Left ventricle myocardium superior (tissue), 1 donor: Measurements from ENCODE around the gene TPRN. TPM values are rescaled to one million over a fixed set of nuclear protein-coding genes. Genes with fewer than 3 reads are reported as not detected.
"Not testable (repeated sequence)": the region's sequence is repeated elsewhere in the genome, so short reads cannot be mapped to it uniquely, and the experiment has no call there.

ENCODE experiments used
- ATAC-seq: fragments of 200-7000 bp; cut with Tn5 transposase; one replicate; pipeline ENCODE4 v1.9.1; 2020; ENCODE audit warnings: mild to moderate bottlenecking, moderate library complexity
- DNase-seq: peaks from one replicate; pipeline ENCODE4 v3.0.0-alpha.2; 2020
- intact Hi-C: fragments of 100-400 bp; cut with micrococcal nuclease; formaldehyde crosslinking; loops from one replicate; pipeline ENCODE4 v1.11.0; 2022
- long read RNA-seq: library from polyadenylated mRNA; unstranded; transcript quantifications from one replicate; pipeline ENCODE4 v2.0.0, GENCODE V29; 2021
- total RNA-seq: library from RNA; stranded (reverse); fragmentation: NEBNext Ultra II Directional; extraction: Animal tissue kit (Norgen Biotek cat#: 25700); gene quantifications from one replicate; pipeline ENCODE4 v1.2.1, GENCODE V29; 2021
- donor health status: DM: no; HTN: yes; CAD: no; lungs with severe emphysema.

The TPRN gene, protein sequence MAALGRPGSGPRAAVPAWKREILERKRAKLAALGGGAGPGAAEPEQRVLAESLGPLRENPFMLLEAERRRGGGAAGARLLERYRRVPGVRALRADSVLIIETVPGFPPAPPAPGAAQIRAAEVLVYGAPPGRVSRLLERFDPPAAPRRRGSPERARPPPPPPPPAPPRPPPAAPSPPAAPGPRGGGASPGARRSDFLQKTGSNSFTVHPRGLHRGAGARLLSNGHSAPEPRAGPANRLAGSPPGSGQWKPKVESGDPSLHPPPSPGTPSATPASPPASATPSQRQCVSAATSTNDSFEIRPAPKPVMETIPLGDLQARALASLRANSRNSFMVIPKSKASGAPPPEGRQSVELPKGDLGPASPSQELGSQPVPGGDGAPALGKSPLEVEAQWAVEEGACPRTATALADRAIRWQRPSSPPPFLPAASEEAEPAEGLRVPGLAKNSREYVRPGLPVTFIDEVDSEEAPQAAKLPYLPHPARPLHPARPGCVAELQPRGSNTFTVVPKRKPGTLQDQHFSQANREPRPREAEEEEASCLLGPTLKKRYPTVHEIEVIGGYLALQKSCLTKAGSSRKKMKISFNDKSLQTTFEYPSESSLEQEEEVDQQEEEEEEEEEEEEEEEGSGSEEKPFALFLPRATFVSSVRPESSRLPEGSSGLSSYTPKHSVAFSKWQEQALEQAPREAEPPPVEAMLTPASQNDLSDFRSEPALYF
- total RNA-seq, result 21.7 TPM
- long read RNA-seq, transcript TPRN-202 (4 exons, 2,661 nt), result major isoform, 33 of 51 reads
- long read RNA-seq, partial matches to known transcripts, result 1 of 51 reads
- long read RNA-seq, other reads (novel, unspliced or antisense), result 15 of 51 reads

DNA sequence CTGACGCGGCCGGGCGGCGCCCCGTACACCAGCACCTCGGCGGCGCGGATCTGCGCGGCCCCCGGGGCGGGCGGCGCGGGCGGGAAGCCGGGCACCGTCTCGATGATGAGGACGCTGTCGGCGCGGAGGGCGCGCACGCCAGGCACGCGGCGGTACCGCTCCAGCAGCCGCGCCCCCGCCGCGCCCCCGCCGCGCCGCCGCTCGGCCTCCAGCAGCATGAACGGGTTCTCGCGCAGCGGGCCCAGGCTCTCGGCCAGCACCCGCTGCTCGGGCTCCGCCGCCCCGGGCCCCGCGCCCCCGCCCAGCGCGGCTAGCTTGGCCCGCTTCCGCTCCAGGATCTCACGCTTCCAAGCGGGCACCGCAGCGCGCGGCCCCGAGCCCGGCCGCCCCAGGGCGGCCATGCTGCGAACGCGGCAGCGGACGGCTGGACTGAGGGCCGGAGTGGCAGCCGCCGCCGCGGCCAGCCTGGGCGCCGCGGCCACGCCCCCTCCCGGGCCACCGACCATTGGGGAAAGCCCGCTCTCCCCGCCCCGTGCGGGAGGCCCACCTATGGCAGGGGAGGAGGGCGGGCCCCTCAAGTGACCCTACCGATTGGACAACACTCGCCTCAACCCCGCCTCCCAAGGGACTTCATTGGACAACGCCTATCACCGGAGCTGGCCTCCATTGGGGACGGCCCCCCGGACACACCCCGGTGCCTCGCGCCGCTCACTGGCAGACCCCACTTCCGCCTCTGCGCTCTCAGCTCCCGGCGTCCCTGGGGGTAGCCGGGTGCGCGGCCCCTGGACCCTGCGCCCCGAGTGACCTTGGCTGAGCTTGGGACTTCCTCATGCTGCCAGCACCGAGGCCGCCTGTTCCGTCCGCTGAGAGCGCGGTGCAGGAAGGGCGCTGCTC is at the start of gene TPRN:
Gene TPRN, minus strand, starts transcription at position 431 of the 894 bp plus-strand sequence. Its CDS starts 30 bp downstream, at position 401.
- ATAC-seq (peak; percentile 96), DNase-seq (peak; percentile 100)
- intact Hi-C loops, result no loop called here

DNA sequence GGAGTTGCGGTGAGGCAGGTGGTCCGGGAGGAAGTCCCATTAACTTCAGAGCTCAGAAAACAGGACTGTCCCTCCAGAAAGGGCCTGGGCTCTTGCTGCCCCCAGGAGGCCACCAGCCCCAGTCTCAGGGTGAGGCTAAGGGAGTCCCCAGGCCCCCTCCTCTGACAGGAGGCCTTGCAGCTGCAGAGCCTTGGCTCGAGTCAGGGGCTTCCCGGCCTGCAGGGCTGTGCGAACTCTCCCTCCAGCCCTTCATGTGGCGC is 47.3 kb upstream of the TPRN start:
- ATAC-seq, result no peak
- no peak for DNase-seq
- intact Hi-C loops, result no loop called here

DNA sequence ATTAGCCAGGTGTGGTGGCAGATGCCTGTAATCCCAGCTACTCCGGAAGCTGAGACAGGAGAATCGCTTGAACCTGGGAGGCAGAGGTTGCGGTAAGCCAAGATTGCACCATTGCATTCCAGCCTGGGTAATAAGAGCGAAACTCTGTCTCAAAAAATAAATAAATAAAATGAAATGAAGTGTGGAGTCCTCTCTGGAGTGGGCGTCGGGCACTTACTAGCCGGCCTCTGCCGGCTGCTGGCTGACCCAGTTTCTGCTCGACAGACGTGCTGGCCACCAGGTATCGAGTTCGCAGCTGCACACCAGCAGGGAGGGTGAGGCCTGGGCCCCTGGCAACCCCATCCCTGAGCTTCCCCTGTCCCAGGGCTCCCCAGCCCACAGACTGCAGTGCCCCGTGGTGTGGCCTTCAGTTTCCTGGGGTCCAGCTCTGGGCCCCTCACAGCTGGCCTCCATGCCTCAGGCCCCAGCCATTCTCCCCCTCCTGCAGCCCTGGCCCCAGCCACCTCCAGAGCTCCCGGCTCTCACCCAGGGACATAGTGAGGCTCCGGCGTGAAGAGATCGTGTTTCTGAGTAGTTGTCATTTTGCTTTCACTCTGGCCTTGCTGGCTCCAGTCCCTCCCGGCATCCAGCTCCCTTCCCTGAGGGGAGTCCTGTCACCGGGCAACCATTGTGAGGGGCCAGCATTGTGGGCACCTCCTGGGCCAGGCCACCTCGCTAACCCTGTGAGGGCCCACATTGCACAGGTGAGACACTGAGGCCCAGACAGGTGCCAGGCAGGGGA is 46.8 kb upstream of the TPRN start:
- intact Hi-C loops, result no loop called here
- no peak for DNase-seq
- no peak for ATAC-seq

DNA sequence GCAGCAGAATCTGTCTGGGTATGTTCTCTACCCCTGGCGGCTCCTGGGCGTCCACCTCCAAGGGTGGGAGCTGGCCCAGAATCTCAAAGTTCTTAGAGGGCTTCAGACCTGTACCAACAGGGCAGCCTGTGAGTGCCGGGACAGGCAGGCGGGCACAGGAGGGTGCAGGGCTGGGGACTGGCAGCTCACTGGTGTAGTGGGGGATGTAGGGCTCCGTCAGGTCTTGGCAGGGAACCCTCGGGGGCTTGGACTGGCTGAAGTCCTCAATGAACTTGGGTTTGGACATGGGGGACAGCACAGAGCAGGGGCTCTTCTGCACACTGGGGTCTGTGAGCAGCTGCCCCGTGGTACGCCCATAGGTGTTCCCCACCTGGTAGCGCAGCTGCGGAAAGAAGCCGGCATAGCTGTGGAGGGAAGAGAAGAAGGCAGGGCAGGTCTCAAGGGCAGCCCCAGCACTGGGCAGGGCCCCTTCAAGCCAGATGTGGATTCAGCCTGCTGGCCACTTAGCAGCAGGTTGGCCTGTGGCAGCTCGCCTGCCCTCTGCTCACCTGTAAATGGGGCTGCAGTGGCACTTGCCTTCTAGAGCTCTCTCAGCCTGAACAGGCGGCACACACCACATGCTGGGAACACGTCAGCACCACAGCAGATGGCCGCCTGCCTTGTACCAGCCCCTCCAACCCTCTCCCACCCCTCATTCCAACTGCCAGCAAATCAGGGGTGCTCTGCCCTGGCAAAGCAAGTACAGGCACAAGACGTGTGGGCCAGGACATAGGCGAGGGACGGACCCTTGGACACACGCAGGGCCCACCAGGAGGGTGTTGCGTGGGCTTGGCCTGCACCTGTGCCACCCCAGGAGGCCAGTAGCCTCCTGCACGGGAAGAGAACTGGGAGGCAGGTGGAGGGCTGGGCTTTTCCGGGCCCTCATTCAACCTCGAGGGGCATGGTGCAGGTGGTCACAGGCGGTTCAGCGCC is 45.2 kb upstream of the TPRN start:
- intact Hi-C loops, result no loop called here
- ATAC-seq, result no peak
- no peak for DNase-seq

DNA sequence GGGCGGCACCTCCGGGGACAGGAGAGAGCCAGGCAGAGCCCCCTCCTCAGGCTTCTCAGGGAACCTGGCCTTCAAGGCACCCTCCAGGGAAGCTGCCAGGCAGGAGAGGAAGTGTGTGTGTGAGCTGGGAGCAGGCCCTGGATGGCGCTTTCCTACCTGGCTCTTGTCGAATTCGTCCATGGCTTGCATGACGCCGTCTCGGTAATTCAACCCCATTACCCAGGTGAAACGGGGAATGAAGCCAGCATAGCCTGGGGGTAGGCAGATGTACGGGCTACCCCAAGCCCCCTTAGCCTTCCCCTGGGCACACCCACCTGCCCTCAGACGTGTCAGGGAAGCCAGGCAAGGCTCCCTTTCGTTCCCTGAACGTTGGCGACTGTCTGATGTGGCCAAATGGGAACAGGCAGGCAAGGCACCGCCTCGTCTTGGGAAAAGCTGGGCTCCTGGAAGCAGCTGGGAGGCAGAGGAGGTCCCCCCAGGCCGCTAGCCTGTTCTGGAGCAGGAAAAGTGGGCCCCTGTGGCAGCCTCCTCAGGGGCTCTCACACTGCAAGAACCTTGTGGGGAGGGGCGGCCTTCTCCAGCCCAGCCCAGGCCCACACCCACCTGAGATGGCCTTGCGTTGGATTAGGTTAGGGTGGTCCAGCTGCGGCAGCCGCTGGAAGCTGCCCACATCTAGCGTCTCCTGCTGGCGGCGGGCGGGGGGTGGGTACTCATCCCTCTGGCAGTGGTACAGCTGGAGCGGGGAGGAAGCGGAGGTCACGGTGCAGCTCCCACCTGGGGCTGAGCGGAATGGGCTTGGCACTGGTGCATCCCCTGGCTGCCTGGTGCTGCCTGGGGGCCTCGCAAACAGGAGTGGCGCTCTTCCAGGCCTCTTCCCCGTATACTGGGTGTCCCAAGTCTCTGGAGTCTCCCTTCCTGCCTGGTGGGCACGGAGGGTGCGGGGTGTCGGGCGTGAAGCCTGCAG is 44.2 kb upstream of the TPRN start:
- DNase-seq, result peak; percentile 27
- intact Hi-C loops, result no loop called here
- ATAC-seq, result no peak

DNA sequence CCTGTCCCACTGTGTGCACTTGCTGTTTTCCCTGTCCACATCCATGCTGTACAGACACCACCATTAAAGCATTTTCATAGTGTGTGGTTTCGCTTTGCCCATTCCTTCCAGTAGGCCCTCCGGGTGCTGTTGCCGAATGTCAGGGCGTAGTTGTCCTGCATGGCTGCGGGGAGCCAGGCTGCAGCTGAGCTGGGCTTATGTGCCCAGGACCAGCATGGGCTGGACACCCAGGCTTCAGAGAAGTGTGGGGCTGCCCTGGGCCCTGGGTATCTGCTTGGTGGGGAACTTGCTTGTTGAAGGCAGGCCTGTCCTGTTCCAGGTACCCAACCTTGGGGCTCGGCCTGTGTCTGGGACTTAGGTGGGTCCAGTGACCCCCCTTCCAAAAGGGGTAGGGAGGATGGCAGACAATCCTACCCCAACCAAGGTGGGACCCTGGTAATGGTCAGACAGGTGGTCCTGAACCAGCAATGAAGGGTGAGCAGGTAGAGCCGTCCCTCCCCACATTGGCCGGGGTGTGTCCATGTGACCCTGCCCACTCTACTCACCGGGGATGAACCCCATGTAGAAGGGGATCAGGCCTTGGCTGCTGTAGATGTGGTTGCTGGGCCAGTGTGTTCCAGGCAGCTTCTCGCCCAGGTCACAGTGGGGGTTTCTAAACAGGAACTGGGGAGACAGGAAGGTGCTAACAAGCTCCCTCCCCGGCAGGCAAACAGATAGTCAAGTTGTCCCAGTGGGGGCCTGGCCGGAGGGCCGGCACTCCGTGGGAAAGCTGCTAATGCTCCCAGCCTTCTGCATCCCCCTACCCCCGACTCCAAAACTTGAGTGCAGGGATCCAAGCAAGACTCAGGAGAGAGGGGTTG is 43.3 kb upstream of the TPRN start:
- DNase-seq (no peak), ATAC-seq (no peak)
- intact Hi-C loops, result no loop called here

DNA sequence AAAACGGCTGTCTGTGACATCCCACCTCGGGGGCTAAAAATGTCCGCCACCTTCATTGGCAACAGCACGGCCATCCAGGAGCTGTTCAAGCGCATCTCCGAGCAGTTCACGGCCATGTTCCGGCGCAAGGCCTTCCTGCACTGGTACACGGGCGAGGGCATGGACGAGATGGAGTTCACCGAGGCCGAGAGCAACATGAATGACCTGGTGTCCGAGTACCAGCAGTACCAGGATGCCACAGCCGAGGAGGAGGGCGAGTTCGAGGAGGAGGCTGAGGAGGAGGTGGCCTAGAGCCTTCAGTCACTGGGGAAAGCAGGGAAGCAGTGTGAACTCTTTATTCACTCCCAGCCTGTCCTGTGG is 42.7 kb upstream of the TPRN start:
- intact Hi-C loops, ATAC-seq: not testable (repeated sequence)

DNA sequence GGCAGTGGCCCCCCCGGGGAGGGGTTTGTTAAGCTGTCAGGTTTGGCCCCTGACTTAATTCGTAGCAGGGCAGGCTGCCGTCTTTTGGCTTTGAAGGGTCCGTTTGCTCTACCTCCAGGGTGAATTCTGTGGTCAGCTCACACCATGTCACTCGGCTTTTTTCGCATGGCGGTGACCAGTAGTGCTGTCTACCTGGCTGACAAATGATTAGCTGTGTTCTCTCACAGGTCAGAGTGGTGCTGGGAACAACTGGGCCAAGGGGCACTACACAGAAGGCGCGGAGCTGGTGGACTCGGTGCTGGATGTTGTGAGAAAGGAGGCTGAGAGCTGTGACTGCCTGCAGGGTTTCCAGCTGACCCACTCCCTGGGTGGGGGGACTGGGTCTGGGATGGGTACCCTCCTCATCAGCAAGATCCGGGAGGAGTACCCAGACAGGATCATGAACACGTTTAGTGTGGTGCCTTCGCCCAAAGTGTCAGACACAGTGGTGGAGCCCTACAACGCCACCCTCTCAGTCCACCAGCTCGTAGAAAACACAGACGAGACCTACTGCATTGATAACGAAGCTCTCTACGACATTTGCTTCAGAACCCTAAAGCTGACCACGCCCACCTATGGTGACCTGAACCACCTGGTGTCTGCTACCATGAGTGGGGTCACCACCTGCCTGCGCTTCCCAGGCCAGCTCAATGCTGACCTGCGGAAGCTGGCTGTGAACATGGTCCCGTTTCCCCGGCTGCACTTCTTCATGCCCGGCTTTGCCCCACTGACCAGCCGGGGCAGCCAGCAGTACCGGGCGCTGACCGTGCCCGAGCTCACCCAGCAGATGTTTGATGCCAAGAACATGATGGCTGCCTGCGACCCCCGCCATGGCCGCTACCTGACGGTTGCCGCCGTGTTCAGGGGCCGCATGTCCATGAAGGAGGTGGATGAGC is 42.0 kb upstream of the TPRN start:
- no peak for ATAC-seq
- intact Hi-C loops, result no loop called here
- no peak for DNase-seq

More for the DNA sequence above, 42.7 kb upstream of the TPRN start:
- DNase-seq, result not testable (repeated sequence)

DNA sequence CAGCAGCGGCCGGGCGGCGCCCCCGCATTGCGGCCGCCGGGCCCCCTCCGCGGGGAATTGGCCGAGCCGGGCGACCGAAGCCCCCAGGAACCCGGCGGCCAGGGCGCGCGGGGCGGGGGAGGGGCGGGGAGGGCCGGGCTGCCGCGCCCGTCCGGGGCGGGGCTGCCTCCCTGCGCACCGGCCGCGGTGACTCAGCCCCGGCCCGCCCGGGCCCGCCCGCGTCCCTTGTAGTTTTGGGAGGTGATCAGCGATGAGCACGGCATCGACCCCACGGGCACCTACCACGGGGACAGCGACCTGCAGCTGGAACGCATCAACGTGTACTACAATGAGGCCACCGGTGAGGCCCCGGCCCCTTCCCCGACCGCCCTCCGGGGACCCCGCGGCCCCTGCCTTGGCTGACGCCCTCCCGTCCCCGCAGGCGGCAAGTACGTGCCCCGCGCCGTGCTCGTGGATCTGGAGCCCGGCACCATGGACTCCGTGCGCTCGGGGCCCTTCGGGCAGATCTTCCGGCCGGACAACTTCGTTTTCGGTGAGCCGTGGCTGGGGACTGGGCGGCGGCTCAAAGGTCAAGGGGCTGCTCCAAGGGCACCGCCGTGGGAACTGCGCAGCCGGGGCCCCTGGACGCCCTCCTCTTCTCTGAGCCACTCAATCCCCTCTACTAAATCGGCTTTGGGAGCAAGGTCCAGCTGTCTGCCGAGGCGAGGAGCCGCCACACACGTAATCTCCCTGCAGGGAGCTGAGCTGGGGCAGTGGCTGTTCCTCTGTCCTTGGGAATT is 41.1 kb upstream of the TPRN start:
- ATAC-seq, result peak; percentile 11
- DNase-seq, result peak; percentile 80
- intact Hi-C loops, result no loop called here

DNA sequence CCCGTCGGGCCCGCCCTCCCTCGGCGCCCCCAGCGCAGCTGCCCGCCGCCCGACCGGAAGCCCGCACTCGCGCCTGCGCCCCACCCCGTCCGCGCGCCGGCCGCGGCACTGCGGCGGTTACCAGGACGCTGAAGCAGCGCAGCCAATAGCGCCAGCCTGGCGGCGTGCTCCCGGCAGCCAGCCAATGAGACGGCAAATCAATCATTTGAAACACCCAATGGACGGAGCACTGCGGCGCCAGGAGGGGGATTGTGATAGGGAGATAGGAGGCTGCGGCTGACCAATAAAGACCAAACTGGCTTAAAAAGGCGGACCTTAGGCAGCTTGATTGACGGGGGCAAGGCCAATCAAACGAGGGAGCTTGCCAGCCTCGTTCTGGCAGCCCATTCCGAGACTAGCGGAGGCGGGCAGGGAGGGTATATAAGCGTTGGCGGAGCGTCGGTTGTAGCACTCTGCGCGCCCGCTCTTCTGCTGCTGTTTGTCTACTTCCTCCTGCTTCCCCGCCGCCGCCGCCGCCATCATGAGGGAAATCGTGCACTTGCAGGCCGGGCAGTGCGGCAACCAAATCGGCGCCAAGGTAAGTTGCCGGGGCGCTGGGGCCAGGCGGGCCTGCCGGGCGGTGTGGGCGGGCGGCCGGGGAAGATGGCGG is 40.4 kb upstream of the TPRN start, which contains the start of gene TUBB4B:
Gene TUBB4B, plus strand, starts transcription at position 447 of the 649 bp plus-strand sequence. Its CDS starts 74 bp downstream, at position 521.
- intact Hi-C loops, result no loop called here
- DNase-seq (peak; percentile 100), ATAC-seq (peak; percentile 88)

DNA sequence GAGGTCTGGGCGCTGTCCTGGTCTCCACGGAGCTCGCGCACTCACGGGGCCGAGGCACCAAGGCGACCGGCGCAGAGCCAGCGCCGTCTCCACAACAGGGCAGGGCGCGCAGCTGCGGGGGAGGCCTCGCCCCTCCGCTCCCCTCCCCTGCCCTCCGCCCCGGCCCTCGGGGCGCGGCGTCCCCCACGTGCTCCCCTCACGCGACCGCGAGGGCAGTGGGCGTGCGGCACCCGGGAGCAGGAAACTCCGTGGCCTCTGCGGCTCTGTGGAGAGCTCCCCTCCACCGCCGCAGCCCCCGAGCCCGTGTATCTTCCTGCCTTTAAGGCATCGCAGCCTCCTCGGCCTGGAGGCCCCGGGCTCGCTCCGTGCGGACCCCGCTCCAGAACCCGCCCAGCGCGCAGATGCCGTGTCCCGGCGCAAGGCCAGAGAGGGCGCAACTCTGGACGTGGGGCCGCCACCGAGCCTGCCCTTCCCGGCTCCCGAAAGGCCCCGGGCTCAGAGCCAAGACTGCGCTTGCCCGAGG is 39.8 kb upstream of the TPRN start:
- peak; percentile 92 for DNase-seq
- intact Hi-C loops, result no loop called here
- ATAC-seq, result peak; percentile 69

DNA sequence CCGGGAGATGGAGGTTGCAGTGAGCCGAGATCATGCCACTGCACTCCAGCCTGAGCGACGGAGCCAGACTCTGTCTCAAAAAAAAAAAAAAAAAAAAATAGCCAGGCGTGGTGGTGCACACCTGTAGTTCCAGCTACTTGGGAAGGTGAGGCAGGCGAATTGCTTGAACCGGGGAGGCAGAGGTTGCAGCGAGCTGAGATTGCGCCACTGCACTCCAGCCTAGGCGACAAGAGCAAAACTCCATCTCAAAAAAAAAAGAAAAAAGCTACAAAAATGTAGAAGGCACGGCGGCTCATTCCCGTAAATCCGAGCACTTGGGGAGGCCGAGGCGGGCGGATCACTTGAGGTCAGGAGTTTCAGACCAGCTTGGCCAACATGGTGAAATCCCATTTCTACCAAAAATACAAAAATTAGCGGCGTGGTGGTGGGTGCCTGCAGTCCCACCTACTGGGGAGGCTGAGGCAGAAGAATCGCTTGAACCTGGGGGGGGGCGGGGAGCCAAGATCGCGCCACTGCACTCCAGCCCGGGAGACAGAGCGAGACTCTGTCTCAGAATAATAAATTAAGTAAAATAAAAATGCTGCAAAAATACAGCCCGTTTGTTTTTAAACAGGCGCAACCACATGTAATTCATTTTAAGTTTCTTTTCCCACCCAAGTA is 39.1 kb upstream of the TPRN start:
- not testable (repeated sequence) for ATAC-seq, DNase-seq
- intact Hi-C loops, result loop anchor here (10.0 kb wide), 1 partner anchor 115 kb away; no protein-coding TSS in a partner anchor
